Bone marrow (tissue), 2 donors: ENCODE data around the gene PGBD4.
"Not testable (repeated sequence)": the region's sequence is repeated elsewhere in the genome, so short reads cannot be mapped to it uniquely, and the experiment has no call there.

ENCODE experiments used
- DNase-seq, 2 donors: peaks; one replicate each; lab custom pipeline; 2025; lab: John Stamatoyannopoulos, UW

PGBD4 gene

DNA sequence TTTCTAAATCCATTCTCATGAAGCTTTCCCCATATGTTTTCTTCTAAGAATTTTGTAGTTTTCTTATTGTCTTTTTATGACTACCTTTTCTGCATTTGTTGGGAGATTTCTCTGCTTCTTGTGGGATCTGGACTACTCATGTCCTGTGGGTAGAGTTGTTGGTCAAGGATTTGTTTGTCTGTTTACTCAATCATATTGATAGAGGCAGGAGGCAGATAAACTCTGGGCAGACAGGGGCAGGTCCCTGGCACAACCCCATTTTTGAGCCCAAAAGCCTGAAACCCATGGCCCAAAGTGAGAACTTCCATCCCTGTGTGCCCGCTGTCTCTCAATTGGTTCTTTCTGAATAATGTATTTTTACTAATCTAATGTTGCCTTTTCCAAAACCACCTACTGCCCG is 12.3 kb downstream of the PGBD4 start:
- no peak for DNase-seq

- DNase-seq = no peak
These were observed 12.9 kb downstream of the PGBD4 start for GRCh38 chr15:34114739-34115138.

DNA sequence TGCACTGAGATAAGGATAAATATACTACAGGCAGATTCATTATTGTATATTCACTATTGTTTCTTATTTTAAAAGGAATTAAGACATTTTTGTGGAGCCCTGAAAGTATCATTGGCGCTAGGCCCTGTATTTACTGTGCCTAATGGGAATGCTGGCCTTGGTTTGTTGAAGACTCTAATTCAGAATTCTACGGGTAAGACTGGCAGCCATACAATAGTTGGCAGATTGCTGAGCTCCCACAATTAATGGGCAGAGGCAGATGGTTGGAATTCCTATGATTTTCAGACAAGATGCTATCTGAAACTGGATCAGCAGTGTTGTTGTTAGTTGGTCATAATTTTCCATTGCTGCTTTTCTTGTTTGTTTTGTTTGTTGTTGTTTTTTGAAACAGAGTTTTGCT is 14.7 kb downstream of the PGBD4 start:
- no peak for DNase-seq

- no peak for DNase-seq
These were observed 17.4 kb downstream of the PGBD4 start for GRCh38 chr15:34119291-34119690.

DNA sequence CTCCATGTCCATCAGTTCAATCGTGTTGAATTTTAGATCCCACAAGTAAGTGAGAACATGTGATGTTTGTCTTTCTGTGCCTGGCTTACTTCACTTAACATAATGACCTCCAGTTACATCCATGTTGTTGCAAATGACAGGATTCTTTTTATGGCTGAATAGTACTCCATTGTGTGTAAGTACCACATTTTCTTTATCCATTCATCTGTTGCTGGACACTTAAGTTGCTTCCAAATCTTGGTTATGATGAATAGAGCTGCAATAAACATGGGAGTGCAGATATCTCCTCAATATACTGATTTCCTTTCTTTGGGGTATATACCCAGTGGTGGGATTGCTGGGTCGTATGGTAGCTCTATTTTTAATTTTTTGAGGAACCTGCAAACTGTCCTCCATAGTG is 18.5 kb downstream of the PGBD4 start:
- DNase-seq = not testable (repeated sequence)

- not testable (repeated sequence) for DNase-seq
These were observed 19.9 kb downstream of the PGBD4 start for GRCh38 chr15:34121786-34122185.

GRCh38 chr15:34122771-34123183 is 20.9 kb downstream of the PGBD4 start:
- no peak for DNase-seq

DNA sequence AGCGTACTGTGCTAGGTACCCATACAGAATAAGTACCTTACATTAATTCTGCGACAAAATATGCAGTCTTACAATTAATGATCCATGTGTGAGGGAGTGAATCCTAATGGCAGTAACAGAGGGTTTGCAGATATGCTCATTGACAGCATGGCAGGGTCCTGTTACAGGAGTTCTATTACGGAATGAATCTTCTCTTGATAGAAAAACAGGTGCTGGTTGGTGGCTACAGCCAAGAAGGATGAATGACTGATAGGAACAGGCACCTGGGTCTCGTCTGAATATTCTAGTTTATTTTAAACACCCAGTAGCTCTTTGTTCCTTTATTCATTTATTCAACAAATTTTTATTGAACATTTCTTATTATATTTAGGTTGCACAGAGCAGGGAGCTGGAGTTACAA is 22.8 kb downstream of the PGBD4 start:
- DNase-seq = no peak

DNA sequence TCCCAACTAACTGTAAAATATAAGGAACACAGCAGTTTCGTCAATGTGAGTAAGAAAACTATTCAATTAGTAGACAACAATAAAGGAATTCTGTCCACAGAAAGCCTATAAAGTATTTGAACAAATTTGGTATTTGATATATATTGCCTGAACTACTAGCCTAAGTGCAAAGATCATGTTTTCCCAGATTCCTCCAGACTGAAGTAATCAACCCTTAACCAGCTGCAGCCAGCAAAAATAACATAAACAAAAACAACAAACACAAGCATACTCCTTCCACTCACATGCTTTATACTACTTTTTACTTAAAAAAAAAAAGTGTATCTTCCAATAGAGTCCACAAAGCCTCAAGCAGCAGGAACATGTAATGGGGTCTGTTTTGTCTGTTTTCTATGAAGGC is 24.1 kb downstream of the PGBD4 start:
- no peak for DNase-seq

GRCh38 chr15:34126522-34126921 is 24.6 kb downstream of the PGBD4 start:
- DNase-seq = no peak

DNA sequence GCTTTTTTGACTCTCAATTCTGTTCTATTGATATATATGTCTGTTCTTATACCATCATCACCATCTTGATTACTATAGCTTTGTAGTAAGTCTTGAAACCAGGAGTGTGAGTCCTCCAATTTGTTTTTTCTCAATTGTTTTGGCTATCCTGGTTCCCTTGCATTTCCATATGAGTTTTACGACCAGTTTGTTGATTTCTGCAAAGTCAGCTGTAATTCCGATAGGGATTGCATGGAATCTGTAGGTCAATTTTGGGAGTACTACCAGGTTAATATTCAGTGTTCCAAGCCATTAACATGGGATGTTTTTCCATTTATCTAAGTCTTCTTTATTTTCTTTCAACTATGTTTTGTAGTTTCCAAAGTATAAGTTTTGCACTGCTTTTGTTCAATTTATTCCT is 27.0 kb downstream of the PGBD4 start:
- no peak for DNase-seq

DNA sequence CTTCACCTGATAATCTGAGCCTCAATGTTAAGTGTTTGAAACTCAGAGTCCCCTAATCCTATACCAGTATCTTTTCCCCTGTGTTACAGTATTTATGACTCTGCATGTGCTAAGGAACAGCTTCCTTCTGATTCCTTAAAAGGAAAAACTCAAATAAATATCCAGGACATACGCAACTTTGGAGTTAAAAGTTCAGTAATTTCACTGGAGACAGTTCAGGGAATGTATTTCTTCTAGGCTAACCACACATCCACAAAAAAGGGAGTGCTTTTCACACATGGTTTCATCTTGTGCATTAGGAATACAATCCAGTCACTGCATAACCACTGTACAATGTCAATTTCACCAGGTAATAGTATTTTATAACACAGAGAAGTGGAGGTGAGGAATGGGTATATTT is 31.0 kb downstream of the PGBD4 start:
- no peak for DNase-seq

GRCh38 chr15:34133511-34133910 is 31.6 kb downstream of the PGBD4 start:
- no peak for DNase-seq

- no peak for DNase-seq
These were observed 45.7 kb downstream of the PGBD4 start for GRCh38 chr15:34147371-34148140.

GRCh38 chr15:34154725-34155204 is 52.9 kb downstream of the PGBD4 start:
- DNase-seq = peak in 1 of 2 donors; percentile 70

- DNase-seq = no peak
These were observed 54.0 kb downstream of the PGBD4 start for GRCh38 chr15:34155859-34156258.
